Kidney epithelial cell (primary cell): ENCODE data around the gene IFFO2. TPM values are rescaled to one million over a fixed set of nuclear protein-coding genes. Genes with fewer than 3 reads are reported as not detected.

ENCODE experiments used
- DNase-seq: peaks from one replicate; pipeline ENCODE4 v3.0.0-alpha.2; 2010; ENCODE audit warnings: low read depth
- H3K27me3 ChIP-seq: 2 replicates; pipeline ENCODE4 v1.6.0; 2011; ENCODE audit warnings: low read length; ENCODE audit not compliant: control insufficient read depth, insufficient read depth
- H3K36me3 ChIP-seq: 2 replicates; pipeline ENCODE4 v1.5.1; 2011; ENCODE audit warnings: low read length; ENCODE audit not compliant: control insufficient read depth, insufficient read depth
- H3K4me3 ChIP-seq: 2 replicates; pipeline ENCODE4 v1.5.1; 2011; ENCODE audit warnings: low read depth, mild to moderate bottlenecking, control low read depth, low read length
- CTCF ChIP-seq: IDR thresholded peaks from 2 replicates; pipeline ENCODE4 v1.5.1; 2011; ENCODE audit warnings: mild to moderate bottlenecking, moderate library complexity, low read length, control low read depth, inconsistent platforms; ENCODE audit not compliant: insufficient read depth, poor library complexity, severe bottlenecking
- total RNA-seq: library from RNA; depleted of rRNA; stranded (reverse); fragments of >200 nt; gene quantifications from 2 replicates; pipeline ENCODE4 v1.2.3, GENCODE V29; 2015

The IFFO2 gene
- total RNA-seq, 1 donor from 2014 or later = 25.3 TPM

DNA sequence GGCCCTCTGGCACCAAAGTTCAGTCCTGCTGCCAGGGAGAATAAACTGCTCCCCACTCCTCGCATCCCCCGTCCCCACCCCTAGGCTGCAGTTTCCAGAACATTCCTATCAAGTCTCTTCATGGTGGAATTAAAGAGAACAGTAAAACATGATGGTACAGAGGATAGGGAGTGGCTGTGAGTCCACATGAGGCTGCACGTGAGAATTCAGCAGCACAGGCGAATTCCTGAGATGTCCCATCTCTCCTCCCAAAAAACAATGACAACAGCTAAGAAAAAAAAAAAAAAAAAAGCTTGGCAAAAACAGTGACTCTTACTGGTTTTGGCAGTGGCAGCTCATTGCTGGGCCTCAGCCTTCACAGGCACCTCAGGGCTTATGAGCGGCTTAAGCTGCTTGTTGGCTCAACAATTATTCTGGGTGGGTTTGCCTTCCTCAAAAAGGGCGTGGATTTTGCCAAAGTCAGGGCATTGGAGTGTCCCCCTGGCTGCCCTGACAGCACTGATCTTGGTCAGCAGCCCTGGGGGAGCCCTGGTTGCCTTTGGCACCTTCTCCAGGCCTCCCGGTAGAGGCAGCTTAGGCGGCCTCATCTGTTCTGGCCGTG, 5.7 kb upstream of the IFFO2 start:
- H3K27me3 ChIP-seq = no peaks in the 10 kb centered on the region

DNA sequence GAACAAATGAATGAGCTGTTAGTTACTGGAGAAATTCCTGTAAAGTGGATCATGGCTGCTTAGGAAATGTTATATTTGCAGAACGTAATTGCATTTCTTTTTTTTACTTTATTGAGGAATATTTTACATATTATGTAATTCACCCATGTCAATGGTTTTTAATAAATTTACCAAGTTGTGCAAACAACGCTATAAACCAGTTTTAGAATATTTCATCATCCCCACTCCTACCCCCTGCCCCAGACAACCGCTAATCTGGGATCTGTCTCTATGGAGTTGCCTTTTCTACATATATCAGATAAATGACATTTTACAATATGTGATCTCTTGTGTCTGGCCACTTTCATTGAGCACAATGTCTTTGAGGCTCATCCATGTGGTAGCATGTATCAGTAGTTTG, 4.3 kb upstream of the IFFO2 start:
- no peaks in the 10 kb centered on the region for H3K27me3 ChIP-seq
- TF ChIP-seq CTCF = no peak
- H3K36me3 ChIP-seq = no peaks in the 10 kb centered on the region
- no peak for DNase-seq
- H3K4me3 ChIP-seq = no peak overlapping the region

More for the DNA sequence above, 5.7 kb upstream of the IFFO2 start:
- TF ChIP-seq CTCF = no peak
- Histone ChIP-seq H3K4me3 (no peak overlapping the region), H3K36me3 (no peaks in the 10 kb centered on the region)
- no peak for DNase-seq

DNA sequence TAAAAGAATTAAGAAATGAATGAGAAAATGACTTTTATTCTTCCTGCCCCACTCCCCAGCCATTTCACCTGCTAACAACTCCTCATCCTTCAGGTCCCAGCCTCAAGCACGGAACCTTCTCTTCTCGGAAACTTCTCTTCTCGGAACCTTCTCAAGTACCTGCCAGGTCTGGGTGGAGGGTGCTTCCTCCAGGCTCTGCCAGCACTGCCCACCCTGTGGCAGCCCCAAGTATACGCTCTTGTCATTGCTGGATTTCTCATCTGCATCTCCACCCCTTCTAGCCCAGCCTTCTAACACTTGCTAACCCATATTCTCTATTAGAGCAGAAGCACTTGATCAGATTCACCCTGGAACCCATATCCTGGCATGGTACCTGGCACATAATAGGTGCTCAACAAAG, 3.9 kb upstream of the IFFO2 start:
- H3K36me3 ChIP-seq = no peaks in the 10 kb centered on the region
- no peak for TF ChIP-seq CTCF
- H3K4me3 ChIP-seq = no peak overlapping the region
- no peak for DNase-seq
- H3K27me3 ChIP-seq = no peaks in the 10 kb centered on the region

DNA sequence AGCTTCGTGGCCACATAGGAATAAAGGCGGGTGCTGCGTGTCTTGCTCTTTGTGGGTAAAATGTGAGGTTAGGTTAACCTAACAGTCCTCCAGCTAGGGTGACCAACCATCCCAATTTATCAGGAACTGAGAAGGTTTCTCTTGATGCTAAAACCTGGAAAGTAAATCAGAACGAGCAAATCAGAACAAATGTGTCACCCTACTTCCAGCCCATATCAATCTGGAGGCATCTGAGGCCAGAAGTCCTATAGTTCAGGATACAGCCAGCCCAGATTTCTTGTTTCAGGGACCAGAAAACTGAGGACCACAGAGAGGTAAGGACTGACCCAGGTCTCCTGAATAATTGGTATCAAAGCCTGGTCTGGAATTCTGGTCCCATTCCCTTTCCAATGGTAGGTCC, 3.1 kb upstream of the IFFO2 start:
- DNase-seq = no peak
- Histone ChIP-seq H3K4me3 (no peak overlapping the region), H3K27me3 (no peaks in the 10 kb centered on the region), H3K36me3 (no peaks in the 10 kb centered on the region)
- TF ChIP-seq CTCF = no peak

DNA sequence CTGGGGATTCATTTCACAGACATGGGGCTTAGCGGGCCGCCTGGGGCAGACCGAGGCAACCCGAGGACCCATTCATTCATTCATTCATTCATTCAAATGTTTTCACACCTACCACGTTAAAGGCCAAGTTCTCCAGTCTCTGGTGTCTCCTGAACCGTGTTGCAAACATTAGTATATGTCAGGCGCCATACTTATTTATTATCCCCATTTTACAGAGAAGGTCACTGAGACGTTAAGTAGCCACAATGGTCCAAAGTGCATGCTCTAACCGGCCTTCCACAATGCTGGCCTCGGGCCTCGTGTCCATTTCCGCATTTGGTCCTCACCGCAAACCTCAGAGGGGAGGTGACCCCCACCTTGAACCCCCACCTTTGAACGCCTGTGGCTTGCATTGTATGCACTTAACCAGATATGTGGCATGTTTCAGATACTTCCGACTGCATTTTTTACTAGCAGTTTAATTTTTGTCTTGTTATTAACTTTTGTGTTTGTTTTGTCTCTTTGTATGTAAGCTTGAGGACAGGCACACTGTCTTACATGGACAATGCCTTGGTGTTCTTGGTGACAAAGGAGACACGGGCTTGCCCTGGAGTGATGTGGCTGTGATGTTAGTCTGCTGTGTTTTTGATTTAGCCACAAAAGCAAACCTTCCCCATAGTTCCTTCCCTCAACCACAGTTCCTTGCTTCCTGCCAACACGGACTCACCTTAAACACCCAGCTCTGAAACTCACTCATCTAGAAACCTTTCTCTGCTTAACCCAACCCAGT, 1.2 kb upstream of the IFFO2 start:
- no peak for DNase-seq
- Histone ChIP-seq H3K4me3 (no peak overlapping the region), H3K27me3 (no peaks in the 10 kb centered on the region)

More for the DNA sequence above, 1.2 kb upstream of the IFFO2 start:
- no peak for TF ChIP-seq CTCF
- H3K36me3 ChIP-seq = no peaks in the 10 kb centered on the region
